ENCODE results near the gene GALNT14.

The GALNT14 gene

DNA sequence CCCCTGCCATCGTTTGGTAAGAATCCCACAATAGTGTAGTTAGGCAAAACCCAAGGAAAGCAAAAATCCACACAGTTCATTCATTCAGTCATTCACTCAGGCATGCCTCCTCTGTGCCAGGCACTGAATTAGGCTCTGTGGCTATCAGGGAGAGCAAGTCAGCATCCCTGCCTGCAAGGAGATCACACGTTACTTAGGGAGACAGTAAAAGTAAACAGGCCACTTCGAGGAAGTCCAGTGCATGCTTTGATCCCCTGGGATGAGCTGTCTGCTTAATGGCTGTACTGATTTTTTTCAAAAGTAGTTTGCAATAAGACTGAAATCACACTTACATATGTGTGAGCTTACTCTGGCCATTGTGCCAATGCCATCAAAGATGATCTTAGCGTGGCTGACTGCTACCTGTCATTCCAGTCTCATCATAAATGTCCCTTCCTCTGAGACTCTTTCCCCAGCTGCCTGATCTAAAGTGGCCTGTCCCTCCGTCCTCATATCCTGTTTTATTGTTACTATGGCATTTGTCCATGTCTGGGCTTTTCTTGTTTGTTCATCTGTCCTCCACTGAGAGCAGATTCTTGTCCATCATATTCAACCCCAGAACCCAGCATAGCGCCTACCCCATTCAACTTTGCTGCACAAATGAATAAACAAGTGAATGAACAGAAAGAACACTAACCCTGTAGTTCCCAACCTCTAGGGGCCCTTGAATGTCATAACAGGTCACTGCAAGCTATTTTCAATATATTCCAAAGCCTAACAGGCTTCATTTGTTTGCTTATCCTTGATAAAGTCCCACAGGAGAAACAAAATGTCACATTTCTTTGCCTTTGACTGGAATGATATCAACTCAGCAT, 84.1 kb downstream of the GALNT14 start:
- DNase-seq = no peak

DNA sequence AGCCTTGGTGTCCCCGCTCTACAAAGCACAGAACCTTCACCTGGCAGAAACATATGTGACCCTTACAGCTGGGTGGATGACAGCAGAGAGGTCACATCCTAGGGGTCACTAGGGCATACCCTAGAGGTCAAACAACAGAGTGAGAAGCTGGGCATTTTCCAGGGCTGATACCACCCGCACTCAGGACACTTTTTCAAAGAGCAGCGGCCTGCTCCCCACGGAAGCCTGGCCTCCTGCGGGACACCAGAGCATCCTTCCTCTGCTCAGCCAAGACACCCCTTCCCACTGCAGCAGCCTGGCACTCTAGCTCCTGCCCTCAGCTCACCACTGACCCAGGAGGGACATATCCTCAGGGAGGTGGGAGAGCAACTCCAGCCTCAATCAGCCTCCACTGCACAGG, 86.0 kb downstream of the GALNT14 start:
- no peak for DNase-seq

DNA sequence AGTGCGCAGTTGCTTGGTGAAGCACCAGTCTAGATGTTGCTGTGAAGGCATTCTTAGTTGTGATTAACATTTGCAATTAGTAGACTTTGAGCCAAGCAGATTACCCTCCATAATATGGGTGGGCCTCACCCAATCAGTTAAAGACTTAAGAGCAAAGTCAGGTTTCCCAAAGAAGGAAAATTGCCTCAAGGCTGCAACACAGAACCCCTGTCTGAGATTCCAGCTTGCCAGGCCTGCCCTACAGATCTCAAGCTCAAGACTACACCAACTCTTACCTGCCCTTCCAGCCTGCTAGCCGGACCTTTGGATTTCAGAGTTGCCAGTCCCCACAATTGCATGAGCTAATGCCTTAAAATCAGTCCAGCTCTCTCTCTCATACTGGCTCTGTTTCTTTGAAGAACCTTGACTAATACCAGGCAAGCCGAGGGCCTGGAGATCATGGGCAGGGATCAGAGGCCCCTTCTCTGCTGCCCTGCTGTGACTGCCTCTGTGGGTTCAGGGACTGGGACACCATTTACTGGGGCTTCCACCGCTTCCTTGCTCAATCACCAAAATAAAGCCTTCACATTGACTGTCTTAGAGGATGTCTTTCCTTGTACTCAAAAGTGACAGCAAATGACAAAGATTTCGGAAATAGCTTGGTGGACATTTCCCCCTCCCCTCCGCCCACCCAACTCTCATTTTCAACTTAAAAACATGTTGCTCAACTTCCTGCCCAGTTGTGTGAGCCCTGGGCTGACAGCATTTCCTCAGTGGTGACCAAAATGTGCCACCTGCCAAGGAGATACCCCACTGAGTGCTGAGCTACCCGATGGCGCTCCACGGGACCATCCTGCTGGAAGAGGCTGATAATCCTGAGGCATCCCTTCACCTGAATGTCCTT, 86.7 kb downstream of the GALNT14 start:
- DNase-seq = no peak

DNA sequence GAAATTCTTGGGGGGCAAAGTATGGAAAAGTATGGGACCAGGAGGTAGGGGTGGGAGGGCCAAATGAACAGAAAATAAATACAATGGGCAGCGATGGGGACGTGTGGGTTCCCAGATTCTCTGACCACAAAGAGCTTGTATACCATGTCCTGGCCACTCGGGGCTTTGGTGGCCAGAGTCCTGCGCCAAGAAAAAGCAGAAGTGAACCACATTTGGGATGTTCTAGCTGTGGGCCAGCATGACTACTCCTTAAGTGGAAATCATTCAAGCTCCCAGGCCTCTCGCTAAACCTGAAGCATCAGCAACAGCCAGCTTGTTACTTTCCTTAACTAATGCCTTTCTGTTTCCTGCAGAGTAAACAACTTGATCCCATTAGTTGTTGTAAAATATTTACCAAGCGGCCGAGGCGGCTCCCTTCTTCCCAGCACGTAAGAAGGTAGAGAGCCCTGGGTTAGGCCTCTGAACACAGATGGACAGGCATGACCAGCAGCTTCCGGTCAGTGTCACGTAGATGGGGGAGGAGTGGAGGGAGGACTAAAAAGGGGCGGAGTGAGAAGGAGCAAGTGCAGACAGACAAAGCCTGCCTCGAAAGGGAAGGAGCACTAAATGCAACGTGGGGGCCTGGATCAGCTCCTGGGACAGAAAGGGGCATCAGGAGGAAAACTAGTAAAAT, 88.2 kb downstream of the GALNT14 start:
- no peak for DNase-seq

DNA sequence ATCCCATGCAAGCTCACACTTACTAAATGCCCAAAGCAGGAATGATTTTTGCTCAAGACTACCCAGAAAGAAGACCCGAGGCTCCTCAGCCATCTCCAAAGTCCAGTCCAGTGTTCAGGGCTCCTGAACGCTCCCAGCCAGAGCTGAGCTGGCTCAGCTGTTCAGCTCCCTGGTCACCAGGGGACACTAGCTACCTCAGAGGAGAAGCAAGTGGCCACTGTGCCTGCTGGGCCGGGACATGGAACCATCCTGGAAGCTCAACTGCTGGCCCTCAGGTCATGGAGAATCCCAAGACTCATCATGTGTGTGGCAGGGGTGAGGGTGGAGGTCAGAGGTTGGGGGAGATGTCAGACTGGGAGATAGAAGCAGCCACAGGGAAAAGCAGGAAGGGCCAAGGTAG, 89.0 kb downstream of the GALNT14 start:
- DNase-seq = no peak

DNA sequence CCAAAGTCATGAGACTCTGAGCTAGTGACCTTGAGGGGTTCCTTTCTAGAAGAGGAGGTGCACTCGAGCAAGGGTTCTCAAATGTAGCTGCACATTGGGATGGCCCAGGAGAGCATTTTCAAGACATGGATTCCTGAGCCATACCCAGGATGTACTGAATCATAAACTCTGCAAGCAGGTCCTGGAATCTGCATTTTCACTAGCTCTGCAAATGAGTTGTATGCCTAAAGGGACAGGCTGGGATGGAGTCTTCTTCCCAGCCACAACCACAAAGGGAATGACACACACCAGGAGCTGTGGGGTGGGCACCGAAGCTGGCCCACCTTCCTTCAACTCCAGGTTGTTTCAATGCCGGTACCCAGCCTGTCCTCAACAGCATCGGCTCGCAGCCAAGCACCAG, 90.6 kb downstream of the GALNT14 start:
- no peak for DNase-seq

DNA sequence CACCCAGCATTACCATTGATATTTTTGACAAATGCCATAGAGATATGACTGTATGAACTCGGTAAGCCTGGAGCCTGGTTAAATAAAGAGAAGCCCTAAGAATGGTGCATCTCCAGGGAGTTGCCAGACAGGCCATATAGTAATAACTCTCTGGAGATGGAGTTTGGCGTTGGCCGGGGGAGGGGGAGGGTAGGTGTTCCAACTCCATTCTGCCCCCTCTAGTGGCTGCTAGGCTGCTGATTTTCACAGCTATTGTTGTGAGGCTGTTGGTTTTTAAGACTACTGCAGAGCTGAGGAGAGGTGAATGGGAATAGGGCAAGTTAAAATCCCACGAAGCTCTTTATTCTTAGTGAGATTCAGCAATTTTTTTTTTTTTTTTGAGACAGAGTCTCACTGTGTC, 99.9 kb downstream of the GALNT14 start:
- DNase-seq = no peak

DNA sequence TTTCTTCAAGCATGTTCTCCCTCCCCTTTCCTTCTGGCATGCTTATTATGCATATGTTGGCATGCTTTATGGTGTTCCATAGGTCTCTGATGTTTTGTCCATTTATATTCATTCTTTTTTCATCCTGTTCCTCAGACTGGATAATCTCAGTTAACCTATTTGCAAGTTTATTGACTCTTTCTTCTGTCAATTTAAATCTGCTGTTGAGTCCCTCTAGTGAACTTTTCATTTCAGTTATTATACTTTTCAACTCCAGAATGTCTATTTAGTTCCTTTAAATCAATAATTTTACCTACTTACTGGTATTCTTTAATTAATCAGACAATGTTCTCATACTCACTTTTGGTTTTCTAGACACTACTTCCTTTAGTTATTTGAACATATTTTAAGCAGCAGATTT, 101.2 kb downstream of the GALNT14 start:
- DNase-seq = no peak

DNA sequence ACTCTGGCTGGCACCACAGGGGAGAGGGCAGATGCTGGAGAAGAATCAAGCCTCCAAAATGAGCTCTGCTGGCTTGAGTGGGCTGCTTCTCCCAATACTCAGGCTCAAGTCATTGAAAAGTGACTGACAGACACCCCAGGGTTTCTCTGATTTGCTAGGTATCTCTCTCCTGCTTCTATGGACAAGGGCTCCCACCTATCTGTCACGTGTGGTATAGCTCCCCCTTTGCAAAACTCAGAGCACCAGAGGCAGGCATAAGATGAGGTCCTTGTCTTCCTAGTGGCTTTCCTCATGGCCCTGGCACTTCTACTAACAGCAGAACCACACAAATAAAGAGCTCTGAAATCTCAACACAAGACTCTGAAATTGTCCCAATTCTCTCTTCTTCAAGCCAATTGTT, 105.2 kb downstream of the GALNT14 start:
- no peak for DNase-seq

DNA sequence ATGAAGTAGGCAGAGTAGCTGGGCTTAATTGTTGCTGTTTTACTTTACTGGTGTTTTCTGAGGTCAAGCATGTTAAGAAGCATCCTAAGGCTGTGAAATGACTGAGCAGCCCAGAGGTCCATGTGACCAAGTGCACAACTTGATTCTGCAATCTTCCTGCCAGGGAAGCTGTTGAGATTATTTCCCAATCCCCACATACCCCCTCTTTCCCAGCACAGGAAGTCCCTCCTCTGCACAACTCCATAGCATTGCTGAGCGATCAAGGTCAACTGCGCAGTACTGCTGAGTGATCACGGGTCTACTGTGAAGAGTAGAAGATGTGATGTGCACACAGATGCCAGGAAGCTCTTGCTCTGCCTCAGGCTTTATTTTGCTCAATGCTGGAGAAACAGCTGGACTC, 105.8 kb downstream of the GALNT14 start:
- DNase-seq = no peak

DNA sequence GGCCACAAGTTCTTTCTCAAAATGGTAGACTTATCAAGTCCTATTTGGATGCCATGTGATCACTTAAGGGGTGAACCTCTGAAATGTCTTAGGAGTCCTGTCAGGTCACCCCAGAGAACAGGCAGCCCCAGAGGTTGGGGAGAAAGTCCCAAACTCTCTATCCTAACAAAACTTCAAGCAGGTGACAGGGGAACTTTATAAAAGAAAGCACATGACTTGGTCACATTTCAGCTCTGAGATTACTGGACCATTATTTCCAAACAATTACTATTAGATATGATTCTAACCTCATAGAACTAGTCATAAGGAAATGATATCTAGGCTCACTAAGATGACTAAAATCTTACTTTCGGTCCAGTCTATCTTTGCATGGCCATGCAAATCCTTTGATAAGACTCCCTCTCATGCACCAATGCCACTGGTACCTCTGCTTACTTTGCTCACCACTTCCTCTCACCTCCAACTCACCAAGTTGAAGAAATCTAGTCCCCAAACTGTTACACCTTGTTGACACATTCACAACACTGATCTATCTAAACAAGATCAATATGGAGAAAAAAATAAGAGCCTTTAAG, 107.0 kb downstream of the GALNT14 start:
- DNase-seq = no peak

DNA sequence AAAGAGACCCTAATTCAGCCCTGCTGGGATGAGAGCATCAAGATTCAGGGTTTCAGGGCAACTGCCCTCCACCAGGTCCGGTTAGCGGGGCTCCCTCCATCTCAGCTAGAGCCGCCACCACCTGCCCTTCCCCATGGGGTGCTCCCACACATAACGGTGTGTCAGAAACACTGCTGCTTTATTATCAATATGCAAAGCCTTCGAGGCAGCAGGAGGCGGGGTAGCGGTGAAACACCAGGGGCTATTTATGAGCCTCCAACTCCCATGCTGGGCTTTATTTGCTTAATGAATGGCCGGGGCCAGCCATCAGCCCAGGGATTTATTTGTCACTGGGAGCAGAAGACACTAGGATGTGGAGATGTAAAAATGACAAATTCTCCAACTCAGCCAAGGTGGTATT, 109.8 kb downstream of the GALNT14 start:
- DNase-seq = no peak

DNA sequence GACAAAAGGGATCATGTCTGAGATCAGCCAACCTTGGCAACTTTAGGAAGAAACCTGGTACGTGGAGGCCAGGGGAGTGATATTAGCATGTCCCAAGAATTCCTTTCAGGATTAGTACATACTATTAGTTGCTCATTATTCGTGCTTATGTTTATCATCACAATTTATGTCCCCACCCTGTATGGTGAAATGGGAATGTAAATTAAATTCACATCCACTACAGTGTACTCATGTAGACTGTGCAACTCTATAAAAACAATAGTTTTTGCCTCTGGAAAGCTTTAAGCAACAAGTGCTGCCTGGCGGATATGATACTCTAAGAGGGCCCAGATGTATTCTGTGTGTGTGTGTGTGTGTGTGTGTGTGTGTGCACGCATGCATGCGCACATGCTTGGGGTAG, 110.7 kb downstream of the GALNT14 start:
- no peak for DNase-seq

DNA sequence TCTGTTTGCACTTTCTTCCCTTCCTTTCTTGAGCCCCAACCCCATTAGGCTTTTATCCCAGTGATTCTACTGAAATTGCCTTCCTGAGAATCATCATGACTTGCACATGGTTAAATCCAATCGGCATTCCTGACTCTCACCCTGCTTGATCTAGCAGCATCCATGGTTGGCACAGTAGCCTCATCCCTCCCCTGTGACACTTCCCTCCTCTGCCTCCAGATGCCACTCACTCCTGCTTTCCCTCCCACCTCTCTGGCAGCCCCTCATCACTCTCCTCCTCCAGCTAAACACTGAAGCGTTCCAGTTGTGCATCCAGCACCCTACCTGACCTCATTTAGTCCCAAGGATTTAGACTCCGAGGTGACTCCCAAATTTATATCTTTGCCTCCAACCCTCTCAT, 114.7 kb downstream of the GALNT14 start:
- no peak for DNase-seq

DNA sequence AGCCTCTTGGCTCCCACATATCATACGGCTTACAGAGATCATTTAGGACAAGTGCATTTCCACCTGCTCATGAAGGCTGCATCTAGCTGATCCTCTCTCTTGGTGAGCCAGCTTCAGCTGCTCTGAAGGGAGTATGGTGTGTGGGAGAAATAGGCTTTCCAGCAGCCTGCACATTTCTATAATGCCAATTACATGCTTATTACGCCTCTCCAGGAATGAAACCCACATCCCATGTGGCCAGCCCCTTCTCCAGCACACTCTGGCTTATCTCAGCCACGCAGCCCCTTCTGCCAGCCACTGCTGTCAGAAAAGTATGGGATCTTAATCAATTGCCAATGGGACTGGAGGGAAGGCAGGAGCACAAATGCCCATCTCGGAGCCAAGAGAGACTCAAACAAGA, 117.5 kb downstream of the GALNT14 start:
- no peak for DNase-seq

DNA sequence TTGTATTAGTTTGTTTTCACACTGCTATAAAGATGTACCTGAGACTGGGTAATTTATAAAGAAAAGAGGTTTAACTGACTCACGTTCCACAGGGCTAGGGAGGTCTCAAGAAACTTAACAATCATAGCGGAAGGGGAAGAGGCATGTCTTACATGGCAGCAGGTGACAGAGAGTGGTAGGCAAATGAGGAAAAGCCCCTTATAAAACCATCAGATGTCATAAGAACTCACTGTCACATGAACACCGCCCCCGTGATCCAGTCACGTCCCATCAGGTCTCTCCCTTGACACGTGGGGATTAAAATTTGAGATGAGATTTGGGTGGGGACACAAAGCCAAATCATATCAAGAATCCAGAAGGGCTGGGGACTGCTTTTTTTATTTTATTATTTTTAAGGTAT, 120.0 kb downstream of the GALNT14 start:
- DNase-seq = no peak

DNA sequence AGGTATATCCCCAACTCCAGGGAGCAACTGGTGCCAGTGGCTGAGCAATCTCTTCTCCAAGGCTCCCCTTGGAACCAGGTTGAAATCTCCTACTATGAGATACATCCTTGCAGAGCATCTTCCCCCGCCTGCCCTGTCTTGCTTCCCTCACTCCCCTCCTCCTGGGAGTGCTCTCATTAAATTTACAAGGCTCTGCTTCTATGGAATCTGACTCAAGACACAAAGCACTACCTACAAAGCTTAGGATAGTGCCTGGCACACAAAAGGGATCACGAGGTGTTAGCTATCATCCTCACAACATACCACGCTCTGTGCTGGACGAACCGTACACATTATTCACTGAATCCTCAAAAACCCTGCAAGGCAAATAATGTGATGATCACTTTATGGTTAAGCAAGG, 121.6 kb downstream of the GALNT14 start:
- no peak for DNase-seq

DNA sequence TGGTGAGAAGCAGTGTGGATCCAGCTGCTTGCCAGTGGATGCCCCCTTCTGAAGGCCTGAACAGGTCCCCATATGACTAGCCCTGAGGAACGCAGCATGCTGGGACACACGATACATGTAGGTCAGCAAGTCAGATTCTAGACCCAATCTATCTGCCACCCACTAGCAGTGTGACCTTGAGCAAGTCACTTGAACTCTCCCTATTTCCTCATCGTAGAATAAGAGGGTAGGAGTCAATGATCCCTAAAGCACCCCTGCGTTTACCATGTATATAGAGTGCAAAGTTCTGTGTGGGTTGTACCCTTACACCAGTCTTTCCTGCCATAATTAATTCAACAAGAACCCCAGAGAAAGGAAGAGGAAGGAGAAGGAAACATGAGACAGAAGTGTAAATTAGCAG, 123.7 kb downstream of the GALNT14 start:
- DNase-seq = no peak

DNA sequence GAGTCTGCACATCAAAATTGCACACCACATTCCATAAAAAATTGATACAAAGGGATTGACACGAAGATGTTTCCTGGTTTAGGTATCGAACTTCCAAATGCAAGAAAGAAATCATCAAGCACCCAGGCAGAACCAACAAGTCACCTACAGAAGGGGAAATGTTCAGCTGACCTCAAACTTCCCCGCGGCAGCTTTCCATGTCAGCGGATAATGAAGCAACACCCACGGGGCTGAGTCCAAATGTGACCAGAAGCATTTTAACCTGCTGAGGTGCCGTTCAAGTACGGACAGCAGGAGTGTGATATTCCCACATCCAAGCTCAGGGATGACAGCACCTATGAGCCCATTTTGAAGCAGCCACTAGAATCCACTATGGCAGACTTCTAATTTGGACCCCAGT, 124.9 kb downstream of the GALNT14 start:
- no peak for DNase-seq

DNA sequence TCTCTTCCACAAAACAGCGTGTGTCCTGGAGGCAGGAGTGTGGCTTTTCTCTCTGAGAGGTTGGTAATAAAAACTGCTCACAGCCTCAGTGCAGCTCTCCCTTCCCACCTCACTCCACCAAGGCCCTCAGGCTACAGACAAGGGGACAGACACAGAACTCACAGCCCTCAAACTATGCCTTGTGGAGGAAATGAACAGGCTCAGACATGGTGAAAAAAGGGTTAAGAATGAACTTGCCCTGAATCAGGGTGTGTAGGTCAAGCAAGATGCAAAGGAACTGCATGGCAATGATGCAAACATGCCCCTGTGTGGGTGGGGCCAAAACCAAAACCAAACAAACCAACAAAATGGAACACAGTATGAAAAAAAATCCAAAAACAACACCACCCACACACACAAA, 125.8 kb downstream of the GALNT14 start:
- DNase-seq = no peak

DNA sequence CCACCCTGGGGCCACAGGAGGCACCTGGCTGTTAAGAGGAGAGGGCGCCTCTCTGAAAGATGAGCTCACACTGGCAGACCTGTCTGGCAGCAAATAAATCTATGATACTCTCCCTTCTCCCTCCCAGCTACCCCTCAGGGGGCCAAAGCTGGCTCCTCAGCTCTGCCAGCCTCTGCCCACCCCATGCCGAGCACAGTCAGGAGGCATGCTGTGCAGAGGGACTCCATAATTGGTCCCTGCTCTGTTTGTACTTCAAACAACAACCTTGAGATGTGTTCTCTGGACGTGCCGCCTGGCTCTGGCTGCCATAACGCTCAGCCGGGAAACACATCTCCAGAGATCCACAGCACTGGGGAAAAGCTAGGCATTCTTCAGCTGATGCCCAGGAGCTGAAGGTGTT, 126.7 kb downstream of the GALNT14 start:
- no peak for DNase-seq

DNA sequence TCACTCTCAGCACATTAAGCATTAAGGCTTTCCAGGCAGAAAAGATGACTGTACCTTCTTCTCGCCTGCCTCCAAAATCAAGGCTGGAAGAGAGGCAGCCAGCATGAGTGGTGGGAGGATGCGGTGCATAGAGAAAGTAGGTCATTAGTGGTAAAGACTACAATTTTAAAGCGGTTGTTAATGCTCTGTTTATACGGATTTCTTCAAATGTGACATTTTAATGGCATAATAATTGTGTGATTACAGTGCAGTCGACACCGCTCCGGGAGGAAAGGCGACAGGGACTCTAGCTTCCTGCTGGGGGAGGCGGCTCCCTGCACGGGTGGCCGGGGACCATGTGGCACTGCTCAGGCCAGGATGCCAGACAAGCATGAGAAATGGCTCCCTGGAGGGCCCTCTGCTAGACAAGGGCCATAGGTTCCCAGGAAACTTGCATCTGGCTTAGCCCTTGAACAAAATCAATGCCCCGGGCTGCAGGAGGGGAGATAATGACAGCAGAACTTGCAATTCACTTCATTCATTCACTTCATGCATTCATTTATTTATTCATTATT, 129.6 kb downstream of the GALNT14 start:
- DNase-seq = no peak

DNA sequence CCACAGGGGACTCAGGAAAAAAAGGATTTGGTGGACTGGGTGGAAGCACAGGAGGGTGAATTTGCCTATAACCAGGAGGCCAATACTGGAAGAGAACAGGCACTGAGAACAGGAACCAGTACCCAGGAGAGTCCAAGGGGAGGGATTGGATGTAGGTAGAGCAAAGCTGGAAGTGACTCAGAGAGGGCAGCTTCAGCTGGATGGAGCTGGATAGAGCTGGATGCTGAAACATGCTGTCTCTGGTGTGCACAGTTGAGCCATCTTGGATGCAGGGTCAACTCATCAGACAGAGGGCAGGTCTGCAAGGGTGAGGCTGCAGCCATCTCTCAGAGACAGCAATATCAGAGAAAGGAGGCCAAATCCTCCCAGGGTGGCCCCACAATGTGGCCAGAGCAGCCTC, 134.0 kb downstream of the GALNT14 start:
- DNase-seq = no peak

All from activated CD8-positive, alpha-beta memory T cell treated with anti-CD3 and anti-CD28 coated beads, Interleukin-2, amount 50 U/mL, for 4 hours (primary cell).